ENCODE results near the gene TLK2. TPM values are rescaled to one million over a fixed set of nuclear protein-coding genes. Genes with fewer than 3 reads are reported as not detected.

Gene TLK2
- total RNA-seq, 2 donors from 2014 or later: 39.0 to 44.1 TPM

GRCh38 chr17:62573480-62574117, 95.0 kb downstream of the TLK2 start:
- intact Hi-C loops (cut with DNase I): no loop called here
- Histone ChIP-seq H3K27ac (no peak overlapping the region), H3K4me3 (no peak overlapping the region), H3K36me3 (peaks cover 4% of the 10 kb centered on the region), H3K9me3 (no peaks in the 10 kb centered on the region), H3K4me1 (no peaks in the 10 kb centered on the region), H3K27me3 (no peaks in the 10 kb centered on the region), H3K9ac (ENCODE audit: low read depth in 2 of 2, low read length in 2 of 2) (no peak overlapping the region)
- TF ChIP-seq, protein P1, sequence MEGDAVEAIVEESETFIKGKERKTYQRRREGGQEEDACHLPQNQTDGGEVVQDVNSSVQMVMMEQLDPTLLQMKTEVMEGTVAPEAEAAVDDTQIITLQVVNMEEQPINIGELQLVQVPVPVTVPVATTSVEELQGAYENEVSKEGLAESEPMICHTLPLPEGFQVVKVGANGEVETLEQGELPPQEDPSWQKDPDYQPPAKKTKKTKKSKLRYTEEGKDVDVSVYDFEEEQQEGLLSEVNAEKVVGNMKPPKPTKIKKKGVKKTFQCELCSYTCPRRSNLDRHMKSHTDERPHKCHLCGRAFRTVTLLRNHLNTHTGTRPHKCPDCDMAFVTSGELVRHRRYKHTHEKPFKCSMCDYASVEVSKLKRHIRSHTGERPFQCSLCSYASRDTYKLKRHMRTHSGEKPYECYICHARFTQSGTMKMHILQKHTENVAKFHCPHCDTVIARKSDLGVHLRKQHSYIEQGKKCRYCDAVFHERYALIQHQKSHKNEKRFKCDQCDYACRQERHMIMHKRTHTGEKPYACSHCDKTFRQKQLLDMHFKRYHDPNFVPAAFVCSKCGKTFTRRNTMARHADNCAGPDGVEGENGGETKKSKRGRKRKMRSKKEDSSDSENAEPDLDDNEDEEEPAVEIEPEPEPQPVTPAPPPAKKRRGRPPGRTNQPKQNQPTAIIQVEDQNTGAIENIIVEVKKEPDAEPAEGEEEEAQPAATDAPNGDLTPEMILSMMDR (IDR thresholded peaks at IDR 0.05): no peak
- no peak for DNase-seq

GRCh38 chr17:62576382-62576781, 97.8 kb downstream of the TLK2 start:
- no peaks in the 10 kb centered on the region for H3K4me1 ChIP-seq
- no peak for DNase-seq
- H3K4me3 ChIP-seq: no peak overlapping the region
- no peaks in the 10 kb centered on the region for H3K9me3 ChIP-seq
- H3K36me3 ChIP-seq: peaks cover 4% of the 10 kb centered on the region
- no peak overlapping the region for H3K27ac ChIP-seq
- intact Hi-C loops (cut with DNase I): no loop called here
- H3K27me3 ChIP-seq: no peaks in the 10 kb centered on the region
- TF ChIP-seq, protein P1 (IDR thresholded peaks at IDR 0.05): no peak
- no peak overlapping the region for H3K9ac ChIP-seq (ENCODE audit: low read depth in 2 of 2, low read length in 2 of 2)

- Histone ChIP-seq H3K4me1 (no peaks in the 10 kb centered on the region), H3K27me3 (no peaks in the 10 kb centered on the region), H3K27ac (no peak overlapping the region), H3K4me3 (no peak overlapping the region), H3K9ac (ENCODE audit: low read depth in 2 of 2, low read length in 2 of 2) (no peak overlapping the region), H3K9me3 (no peaks in the 10 kb centered on the region), H3K36me3 (peaks cover 4% of the 10 kb centered on the region)
- no peak for DNase-seq
- intact Hi-C loops (cut with DNase I): no loop called here
- TF ChIP-seq, protein P1 (IDR thresholded peaks at IDR 0.05): no peak
Observed at GRCh38 chr17:62578757-62579487, 100.3 kb downstream of the TLK2 start.

DNA sequence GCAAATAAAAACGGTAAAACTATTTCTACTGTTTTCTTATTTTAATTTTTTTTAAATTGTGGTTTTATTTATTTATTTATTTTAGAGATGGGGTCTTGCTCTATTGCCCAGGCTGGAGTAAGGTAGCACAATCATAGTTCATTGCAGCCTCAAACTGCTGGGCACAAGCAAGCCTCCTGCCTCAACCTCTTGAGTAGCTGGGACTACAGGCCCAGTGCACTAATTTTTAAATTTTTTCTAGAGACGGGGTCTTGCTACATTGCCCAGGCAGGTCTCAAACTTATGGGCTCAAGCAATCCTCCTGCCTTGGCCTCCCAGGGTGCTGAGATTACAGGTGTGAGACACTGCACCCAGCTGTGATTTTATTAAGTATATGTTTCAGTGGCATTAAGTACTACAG, 102.3 kb downstream of the TLK2 start:
- H3K4me1 ChIP-seq: no peaks in the 10 kb centered on the region
- H3K36me3 ChIP-seq: peaks cover 4% of the 10 kb centered on the region
- TF ChIP-seq, protein P1 (IDR thresholded peaks at IDR 0.05): no peak
- H3K27me3 ChIP-seq: no peaks in the 10 kb centered on the region
- H3K27ac ChIP-seq: no peak overlapping the region
- no peaks in the 10 kb centered on the region for H3K9me3 ChIP-seq
- no peak overlapping the region for H3K9ac ChIP-seq (ENCODE audit: low read depth in 2 of 2, low read length in 2 of 2)
- intact Hi-C loops (cut with DNase I): no loop called here
- no peak overlapping the region for H3K4me3 ChIP-seq
- no peak for DNase-seq

- no peak overlapping the region for H3K4me3 ChIP-seq
- no peak overlapping the region for H3K27ac ChIP-seq
- intact Hi-C loops (cut with DNase I): no loop called here
- no peaks in the 10 kb centered on the region for H3K4me1 ChIP-seq
- TF ChIP-seq, protein P1 (IDR thresholded peaks at IDR 0.05): no peak
- no peaks in the 10 kb centered on the region for H3K27me3 ChIP-seq
- DNase-seq: no peak
- no peaks in the 10 kb centered on the region for H3K9me3 ChIP-seq
- peaks cover 4% of the 10 kb centered on the region for H3K36me3 ChIP-seq
- no peak overlapping the region for H3K9ac ChIP-seq (ENCODE audit: low read depth in 2 of 2, low read length in 2 of 2)
Observed at GRCh38 chr17:62581764-62582163, 103.1 kb downstream of the TLK2 start.
